ENCODE measurements around the gene PRKG1. TPM values are rescaled to one million over a fixed set of nuclear protein-coding genes. Genes with fewer than 3 reads are reported as not detected.

PRKG1 gene
- polyA plus RNA-seq, 1 donor (not counting 4 experiments of a cell fraction or from before 2014, with no cell fraction given): 0.24 TPM

DNA sequence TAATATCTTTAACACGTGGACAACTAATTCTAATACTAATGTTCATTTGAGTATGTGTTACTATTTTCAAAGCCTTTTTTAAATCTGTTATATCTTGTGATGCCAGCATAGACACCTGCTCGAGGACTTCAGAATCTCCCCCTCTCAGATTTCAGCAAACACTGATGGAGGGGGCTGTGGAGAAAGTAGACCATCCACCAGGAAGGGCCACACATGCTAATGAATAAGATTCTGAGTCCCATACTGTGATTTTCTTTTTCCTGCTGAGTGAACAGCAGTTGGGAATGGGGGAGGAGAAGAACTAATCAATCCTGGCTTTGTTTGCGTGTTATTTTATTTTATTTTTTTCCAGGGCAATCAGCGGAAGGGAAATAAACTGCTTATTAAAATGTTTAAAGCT lies 783.0 kb downstream of the PRKG1 start:
- Histone ChIP-seq H3K27ac (ENCODE audit: control insufficient read depth, insufficient read depth, low read length) (no peak overlapping the region), H3K27me3 (ENCODE audit: control insufficient read depth, extremely low read depth, insufficient read depth, low read length) (no peaks in the 10 kb centered on the region), H3K4me3 (ENCODE audit: control insufficient read depth in 2 of 3, extremely low read depth in 1 of 3, insufficient read depth in 2 of 3, low read depth in 1 of 3, low read length in 3 of 3) (no peak overlapping the region), H3K79me2 (ENCODE audit: control insufficient read depth, insufficient read depth, low read length) (no peaks in the 10 kb centered on the region), H3K36me3 (ENCODE audit: control insufficient read depth in 2 of 2, extremely low read depth in 1 of 2, insufficient read depth in 2 of 2, low read length in 2 of 2) (no peaks in the 10 kb centered on the region), H3K4me1 (ENCODE audit: control insufficient read depth, extremely low read depth, insufficient read depth, low read length) (no peaks in the 10 kb centered on the region), H2AFZ (ENCODE audit: control insufficient read depth, low read length) (no peak overlapping the region), H3K9ac (ENCODE audit: control insufficient read depth, extremely low read depth, insufficient read depth, low read length) (no peak overlapping the region), H3K4me2 (ENCODE audit: control insufficient read depth, extremely low read depth, insufficient read depth, low read depth, low read length) (no peak overlapping the region), H3K9me1 (ENCODE audit: control insufficient read depth, extremely low read depth, insufficient read depth, low read length) (no peaks in the 10 kb centered on the region), H4K20me1 (ENCODE audit: control insufficient read depth, extremely low read depth, insufficient read depth, low read length) (no peaks in the 10 kb centered on the region), H3K9me3 (ENCODE audit: control insufficient read depth, low read depth, low read length) (no peaks in the 10 kb centered on the region)
- TF ChIP-seq, protein P1, sequence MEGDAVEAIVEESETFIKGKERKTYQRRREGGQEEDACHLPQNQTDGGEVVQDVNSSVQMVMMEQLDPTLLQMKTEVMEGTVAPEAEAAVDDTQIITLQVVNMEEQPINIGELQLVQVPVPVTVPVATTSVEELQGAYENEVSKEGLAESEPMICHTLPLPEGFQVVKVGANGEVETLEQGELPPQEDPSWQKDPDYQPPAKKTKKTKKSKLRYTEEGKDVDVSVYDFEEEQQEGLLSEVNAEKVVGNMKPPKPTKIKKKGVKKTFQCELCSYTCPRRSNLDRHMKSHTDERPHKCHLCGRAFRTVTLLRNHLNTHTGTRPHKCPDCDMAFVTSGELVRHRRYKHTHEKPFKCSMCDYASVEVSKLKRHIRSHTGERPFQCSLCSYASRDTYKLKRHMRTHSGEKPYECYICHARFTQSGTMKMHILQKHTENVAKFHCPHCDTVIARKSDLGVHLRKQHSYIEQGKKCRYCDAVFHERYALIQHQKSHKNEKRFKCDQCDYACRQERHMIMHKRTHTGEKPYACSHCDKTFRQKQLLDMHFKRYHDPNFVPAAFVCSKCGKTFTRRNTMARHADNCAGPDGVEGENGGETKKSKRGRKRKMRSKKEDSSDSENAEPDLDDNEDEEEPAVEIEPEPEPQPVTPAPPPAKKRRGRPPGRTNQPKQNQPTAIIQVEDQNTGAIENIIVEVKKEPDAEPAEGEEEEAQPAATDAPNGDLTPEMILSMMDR (optimal IDR thresholded peaks at IDR 0.05 in 1 of 3, IDR thresholded peaks at IDR 0.05 in 1 of 3, conservative IDR thresholded peaks at IDR 0.05 in 1 of 3; ENCODE audit: extremely low read depth in 1 of 3, insufficient read depth in 2 of 3, low read length in 3 of 3): no peak
- TF ChIP-seq EZH2 (IDR thresholded peaks at IDR 0.05; ENCODE audit: low read length): no peak
- dilution Hi-C loops (cut with MboI; ENCODE audit: extremely low pct_ligation_motif_present, low sequenced_read_pairs): no loop called here
- FAIRE-seq (no peak), DNase-seq (ENCODE audit: low read depth, low spot score) (no peak)

DNA sequence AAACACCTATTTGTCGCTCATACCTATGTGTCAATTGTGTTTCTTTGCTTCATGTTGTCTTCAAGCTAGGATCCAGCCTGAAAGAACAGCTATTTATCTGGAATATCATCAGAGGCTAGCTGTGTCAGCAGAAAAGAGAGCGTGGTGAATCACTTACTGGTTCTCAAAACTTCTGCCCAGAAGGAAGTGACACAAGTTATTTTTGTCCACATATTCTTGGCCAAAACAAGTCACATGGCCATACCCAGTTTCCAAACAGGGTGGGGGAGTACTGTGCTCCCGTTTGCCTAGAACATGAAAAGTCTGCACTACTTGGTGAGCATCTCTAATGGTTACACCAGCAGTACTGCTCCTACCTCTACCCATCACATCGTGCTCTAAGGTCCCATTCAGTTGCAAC lies 786.0 kb downstream of the PRKG1 start:
- no peaks in the 10 kb centered on the region for H3K36me3 ChIP-seq (ENCODE audit: control insufficient read depth in 2 of 2, extremely low read depth in 1 of 2, insufficient read depth in 2 of 2, low read length in 2 of 2)
- dilution Hi-C loops (cut with MboI; ENCODE audit: extremely low pct_ligation_motif_present, low sequenced_read_pairs): no loop called here
- H3K79me2 ChIP-seq (ENCODE audit: control insufficient read depth, insufficient read depth, low read length): no peaks in the 10 kb centered on the region
- no peak overlapping the region for H3K27ac ChIP-seq (ENCODE audit: control insufficient read depth, insufficient read depth, low read length)
- H3K9me1 ChIP-seq (ENCODE audit: control insufficient read depth, extremely low read depth, insufficient read depth, low read length): no peaks in the 10 kb centered on the region
- no peak for FAIRE-seq
- H2AFZ ChIP-seq (ENCODE audit: control insufficient read depth, low read length): no peak overlapping the region
- H3K9ac ChIP-seq (ENCODE audit: control insufficient read depth, extremely low read depth, insufficient read depth, low read length): no peak overlapping the region
- no peak for DNase-seq (ENCODE audit: low read depth, low spot score)
- no peaks in the 10 kb centered on the region for H3K4me1 ChIP-seq (ENCODE audit: control insufficient read depth, extremely low read depth, insufficient read depth, low read length)
- H3K4me3 ChIP-seq (ENCODE audit: control insufficient read depth in 2 of 3, extremely low read depth in 1 of 3, insufficient read depth in 2 of 3, low read depth in 1 of 3, low read length in 3 of 3): no peak overlapping the region
- H4K20me1 ChIP-seq (ENCODE audit: control insufficient read depth, extremely low read depth, insufficient read depth, low read length): no peaks in the 10 kb centered on the region
- TF ChIP-seq EZH2 (IDR thresholded peaks at IDR 0.05; ENCODE audit: low read length): no peak
- TF ChIP-seq, protein P1 (optimal IDR thresholded peaks at IDR 0.05 in 1 of 3, IDR thresholded peaks at IDR 0.05 in 1 of 3, conservative IDR thresholded peaks at IDR 0.05 in 1 of 3; ENCODE audit: extremely low read depth in 1 of 3, insufficient read depth in 2 of 3, low read length in 3 of 3): no peak
- no peak overlapping the region for H3K4me2 ChIP-seq (ENCODE audit: control insufficient read depth, extremely low read depth, insufficient read depth, low read depth, low read length)
- H3K9me3 ChIP-seq (ENCODE audit: control insufficient read depth, low read depth, low read length): no peaks in the 10 kb centered on the region
- no peaks in the 10 kb centered on the region for H3K27me3 ChIP-seq (ENCODE audit: control insufficient read depth, extremely low read depth, insufficient read depth, low read length)

Measured in keratinocyte (primary cell).